Measurements from ENCODE around the gene ARHGAP33.

ARHGAP33 gene

DNA sequence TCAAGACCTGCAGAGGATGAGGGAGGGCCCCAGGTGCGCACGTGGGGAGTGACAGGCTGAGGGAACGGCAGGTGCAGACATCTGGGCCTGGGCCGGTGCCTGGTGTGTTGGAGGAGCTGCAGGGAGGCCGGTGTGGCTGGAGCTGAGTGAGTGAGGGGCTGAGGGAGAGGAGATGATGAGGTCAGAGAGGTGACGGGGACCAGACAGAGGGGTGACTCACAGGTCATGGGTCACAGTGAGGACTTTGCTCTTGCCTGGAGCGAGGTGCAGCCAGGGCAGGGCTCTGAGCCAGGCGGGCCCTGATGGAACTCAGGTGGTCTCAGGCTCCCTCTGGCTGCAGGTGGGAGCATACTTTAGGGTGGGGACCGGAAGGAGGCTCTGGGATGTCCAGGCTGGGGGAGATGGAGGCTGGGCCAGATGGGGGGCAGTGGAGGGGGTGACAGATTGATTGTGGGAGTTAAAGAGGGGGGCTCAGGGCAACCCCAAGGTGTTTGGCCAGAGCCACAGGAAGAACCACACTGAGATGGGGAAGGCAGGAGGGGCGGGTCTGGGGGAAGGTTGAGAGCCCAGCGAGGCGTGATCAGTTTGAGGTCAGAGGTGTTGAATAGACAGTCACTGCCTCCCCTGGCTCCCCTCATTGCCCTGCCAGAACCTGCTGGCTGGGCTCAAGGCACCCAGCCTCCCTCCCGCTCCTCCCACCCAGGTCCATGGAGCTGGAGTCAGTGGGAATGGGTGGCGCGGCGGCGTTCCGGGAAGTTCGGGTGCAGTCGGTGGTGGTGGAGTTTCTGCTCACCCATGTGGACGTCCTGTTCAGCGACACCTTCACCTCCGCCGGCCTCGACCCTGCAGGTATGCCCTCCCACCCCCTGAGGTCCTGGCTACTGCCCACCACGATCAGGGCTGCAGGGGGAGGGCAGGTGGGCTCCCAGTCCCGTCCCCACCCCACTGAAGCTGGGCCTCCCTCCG lies 8.4 kb downstream of the ARHGAP33 start:
- peaks cover 9% of the 10 kb centered on the region; the same call in 1 of the 2 replicates for H3K4me1 ChIP-seq (ENCODE audit: control insufficient read depth, insufficient read depth, low read length)
- no peaks in the 10 kb centered on the region for H3K36me3 ChIP-seq (ENCODE audit: control insufficient read depth, insufficient read depth, low read length)
- H3K27ac ChIP-seq (ENCODE audit: low read depth, low read length), result no peak overlapping the region
- H3K27me3 ChIP-seq (ENCODE audit: control insufficient read depth, insufficient read depth, low read length), result no peaks in the 10 kb centered on the region
- H3K9ac ChIP-seq (ENCODE audit: low read length), result no peak overlapping the region
- peak overlapping the region; percentile 71 for H3K4me3 ChIP-seq (ENCODE audit: low read depth, low read length)
- no peaks in the 10 kb centered on the region for H3K9me3 ChIP-seq (ENCODE audit: control insufficient read depth, insufficient read depth, low read depth, low read length)

DNA sequence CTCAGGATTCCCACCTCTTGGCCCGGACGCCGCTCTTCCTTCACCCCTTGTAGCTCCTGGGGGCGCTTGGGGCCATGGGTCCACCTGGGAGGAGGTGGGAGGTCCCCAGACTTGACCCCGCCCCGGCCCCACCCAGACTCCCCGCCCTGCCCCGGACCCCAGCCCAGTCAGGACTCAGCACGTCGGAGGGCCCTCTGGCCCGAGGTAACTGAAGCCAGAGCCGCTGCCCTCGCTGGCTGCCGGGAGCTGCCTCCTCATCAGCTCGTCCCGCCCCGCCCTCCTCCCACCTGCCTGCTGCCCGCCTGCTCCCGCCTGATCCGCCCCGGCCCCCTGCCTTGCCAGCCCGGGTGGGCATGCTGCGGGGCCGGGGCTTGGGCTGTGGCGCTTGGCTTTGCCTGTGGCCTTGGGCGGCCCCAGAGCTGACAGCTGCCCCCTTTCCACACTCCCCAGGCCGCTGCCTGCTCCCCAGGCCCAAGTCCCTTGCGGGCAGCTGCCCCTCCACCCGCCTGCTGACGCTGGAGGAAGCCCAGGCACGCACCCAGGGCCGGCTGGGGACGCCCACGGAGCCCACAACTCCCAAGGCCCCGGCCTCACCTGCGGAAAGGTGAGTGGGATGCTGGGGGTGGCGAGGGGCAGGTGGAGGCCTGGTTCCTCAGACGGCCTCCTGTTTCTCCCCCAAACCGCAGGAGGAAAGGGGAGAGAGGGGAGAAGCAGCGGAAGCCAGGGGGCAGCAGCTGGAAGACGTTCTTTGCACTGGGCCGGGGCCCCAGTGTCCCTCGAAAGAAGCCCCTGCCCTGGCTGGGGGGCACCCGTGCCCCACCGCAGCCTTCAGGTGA lies 9.4 kb downstream of the ARHGAP33 start:
- H3K9ac ChIP-seq (ENCODE audit: low read length), result peak overlapping the region; percentile 40
- peaks cover 9% of the 10 kb centered on the region; the same call in 1 of the 2 replicates for H3K4me1 ChIP-seq (ENCODE audit: control insufficient read depth, insufficient read depth, low read length)
- H3K4me3 ChIP-seq (ENCODE audit: low read depth, low read length), result peak overlapping the region; percentile 71
- no peak overlapping the region for H3K27ac ChIP-seq (ENCODE audit: low read depth, low read length)
- H3K9me3 ChIP-seq (ENCODE audit: control insufficient read depth, insufficient read depth, low read depth, low read length), result no peaks in the 10 kb centered on the region
- no peaks in the 10 kb centered on the region for H3K27me3 ChIP-seq (ENCODE audit: control insufficient read depth, insufficient read depth, low read length)
- H3K36me3 ChIP-seq (ENCODE audit: control insufficient read depth, insufficient read depth, low read length), result no peaks in the 10 kb centered on the region

DNA sequence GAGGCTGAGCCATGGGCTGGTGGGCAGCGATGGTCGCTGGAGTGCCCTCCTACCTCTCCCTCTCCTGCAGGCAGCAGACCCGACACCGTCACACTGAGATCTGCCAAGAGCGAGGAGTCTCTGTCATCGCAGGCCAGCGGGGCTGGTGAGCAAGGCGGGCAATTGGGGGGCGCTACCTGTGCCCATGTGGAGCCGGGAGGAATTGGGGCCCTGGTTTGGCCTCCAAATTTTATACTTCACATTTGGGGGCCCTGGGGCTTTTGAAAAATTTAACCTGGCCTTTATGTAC lies 9.9 kb downstream of the ARHGAP33 start:
- no peak overlapping the region for H3K27ac ChIP-seq (ENCODE audit: low read depth, low read length)
- H3K27me3 ChIP-seq (ENCODE audit: control insufficient read depth, insufficient read depth, low read length), result no peaks in the 10 kb centered on the region
- peak overlapping the region; percentile 71 for H3K4me3 ChIP-seq (ENCODE audit: low read depth, low read length)

DNA sequence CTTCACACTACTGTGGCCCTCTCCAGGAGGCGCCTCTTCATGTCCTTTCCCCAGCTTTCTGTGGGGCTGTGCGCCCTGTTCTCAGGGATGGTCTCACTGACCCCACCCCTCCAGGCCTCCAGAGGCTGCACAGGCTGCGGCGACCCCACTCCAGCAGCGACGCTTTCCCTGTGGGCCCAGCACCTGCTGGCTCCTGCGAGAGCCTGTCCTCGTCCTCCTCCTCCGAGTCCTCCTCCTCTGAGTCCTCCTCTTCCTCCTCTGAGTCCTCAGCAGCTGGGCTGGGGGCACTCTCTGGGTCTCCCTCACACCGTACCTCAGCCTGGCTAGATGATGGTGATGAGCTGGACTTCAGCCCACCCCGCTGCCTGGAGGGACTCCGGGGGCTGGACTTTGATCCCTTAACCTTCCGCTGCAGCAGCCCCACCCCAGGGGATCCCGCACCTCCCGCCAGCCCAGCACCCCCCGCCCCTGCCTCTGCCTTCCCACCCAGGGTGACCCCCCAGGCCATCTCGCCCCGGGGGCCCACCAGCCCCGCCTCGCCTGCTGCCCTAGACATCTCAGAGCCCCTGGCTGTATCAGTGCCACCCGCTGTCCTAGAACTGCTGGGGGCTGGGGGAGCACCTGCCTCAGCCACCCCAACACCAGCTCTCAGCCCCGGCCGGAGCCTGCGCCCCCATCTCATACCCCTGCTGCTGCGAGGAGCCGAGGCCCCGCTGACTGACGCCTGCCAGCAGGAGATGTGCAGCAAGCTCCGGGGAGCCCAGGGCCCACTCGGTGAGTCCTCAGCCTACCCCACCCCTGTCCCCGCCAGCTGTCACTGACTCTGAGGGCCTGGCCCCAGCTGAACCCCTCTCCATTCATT lies 11.2 kb downstream of the ARHGAP33 start:
- Histone ChIP-seq H3K27ac (ENCODE audit: low read depth, low read length) (no peak overlapping the region), H3K36me3 (ENCODE audit: control insufficient read depth, insufficient read depth, low read length) (no peaks in the 10 kb centered on the region), H3K9ac (ENCODE audit: low read length) (no peak overlapping the region)

More for the DNA sequence above, 9.9 kb downstream of the ARHGAP33 start:
- H3K4me1 ChIP-seq (ENCODE audit: control insufficient read depth, insufficient read depth, low read length), result peaks cover 9% of the 10 kb centered on the region; the same call in 1 of the 2 replicates
- H3K9ac ChIP-seq (ENCODE audit: low read length), result peak overlapping the region; percentile 40
- H3K9me3 ChIP-seq (ENCODE audit: control insufficient read depth, insufficient read depth, low read depth, low read length), result no peaks in the 10 kb centered on the region
- no peaks in the 10 kb centered on the region for H3K36me3 ChIP-seq (ENCODE audit: control insufficient read depth, insufficient read depth, low read length)

DNA sequence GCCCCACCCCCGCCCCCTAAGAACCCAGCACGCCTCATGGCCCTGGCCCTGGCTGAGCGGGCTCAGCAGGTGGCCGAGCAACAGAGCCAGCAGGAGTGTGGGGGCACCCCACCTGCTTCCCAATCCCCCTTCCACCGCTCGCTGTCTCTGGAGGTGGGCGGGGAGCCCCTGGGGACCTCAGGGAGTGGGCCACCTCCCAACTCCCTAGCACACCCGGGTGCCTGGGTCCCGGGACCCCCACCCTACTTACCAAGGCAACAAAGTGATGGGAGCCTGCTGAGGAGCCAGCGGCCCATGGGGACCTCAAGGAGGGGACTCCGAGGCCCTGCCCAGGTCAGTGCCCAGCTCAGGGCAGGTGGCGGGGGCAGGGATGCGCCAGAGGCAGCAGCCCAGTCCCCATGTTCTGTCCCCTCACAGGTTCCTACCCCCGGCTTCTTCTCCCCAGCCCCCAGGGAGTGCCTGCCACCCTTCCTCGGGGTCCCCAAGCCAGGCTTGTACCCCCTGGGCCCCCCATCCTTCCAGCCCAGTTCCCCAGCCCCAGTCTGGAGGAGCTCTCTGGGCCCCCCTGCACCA lies 11.9 kb downstream of the ARHGAP33 start:
- Histone ChIP-seq H3K4me3 (ENCODE audit: low read depth, low read length) (no peak overlapping the region), H3K4me1 (ENCODE audit: control insufficient read depth, insufficient read depth, low read length) (0 out of 2 replicates have a peak, but pooled peaks cover 8% of the 10 kb centered on the region), H3K9me3 (ENCODE audit: control insufficient read depth, insufficient read depth, low read depth, low read length) (no peaks in the 10 kb centered on the region), H3K9ac (ENCODE audit: low read length) (no peak overlapping the region), H3K27ac (ENCODE audit: low read depth, low read length) (no peak overlapping the region), H3K36me3 (ENCODE audit: control insufficient read depth, insufficient read depth, low read length) (no peaks in the 10 kb centered on the region), H3K27me3 (ENCODE audit: control insufficient read depth, insufficient read depth, low read length) (no peaks in the 10 kb centered on the region)

More for the DNA sequence above, 11.2 kb downstream of the ARHGAP33 start:
- Histone ChIP-seq H3K27me3 (ENCODE audit: control insufficient read depth, insufficient read depth, low read length) (no peaks in the 10 kb centered on the region), H3K9me3 (ENCODE audit: control insufficient read depth, insufficient read depth, low read depth, low read length) (no peaks in the 10 kb centered on the region), H3K4me1 (ENCODE audit: control insufficient read depth, insufficient read depth, low read length) (peaks cover 9% of the 10 kb centered on the region; the same call in 1 of the 2 replicates), H3K4me3 (ENCODE audit: low read depth, low read length) (no peak overlapping the region)

DNA sequence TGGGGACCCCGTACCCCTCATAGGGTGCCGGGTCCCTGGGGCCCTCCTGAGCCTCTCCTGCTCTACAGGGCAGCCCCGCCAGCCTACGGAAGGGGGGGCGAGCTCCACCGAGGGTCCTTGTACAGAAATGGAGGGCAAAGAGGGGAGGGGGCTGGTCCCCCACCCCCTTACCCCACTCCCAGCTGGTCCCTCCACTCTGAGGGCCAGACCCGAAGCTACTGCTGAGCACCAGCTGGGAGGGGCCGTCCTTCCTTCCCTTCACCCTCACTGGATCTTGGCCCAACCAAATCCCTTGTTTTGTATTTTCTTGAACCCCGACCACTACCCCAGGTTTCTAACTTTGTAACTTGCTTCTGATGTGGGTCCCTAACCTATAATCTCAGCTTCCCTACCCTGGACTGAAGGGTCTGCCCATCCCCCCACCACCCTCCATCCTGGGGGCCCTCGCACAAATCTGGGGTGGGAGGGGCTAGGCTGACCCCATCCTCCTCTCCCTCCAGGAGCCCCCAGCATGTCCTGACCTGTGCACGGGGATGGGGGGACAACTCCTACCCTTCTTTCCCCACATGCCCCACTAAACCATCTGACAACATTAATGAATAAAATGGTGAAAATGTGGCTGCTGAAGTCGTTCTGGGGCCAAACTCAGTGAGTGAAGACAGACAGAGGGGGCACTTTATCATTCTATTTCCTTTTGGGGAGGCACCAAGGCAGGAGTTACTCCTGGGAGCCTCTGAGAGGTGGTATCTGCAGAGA lies 13.0 kb downstream of the ARHGAP33 start:
- 0 out of 2 replicates have a peak, but pooled peaks cover 7% of the 10 kb centered on the region for H3K4me1 ChIP-seq (ENCODE audit: control insufficient read depth, insufficient read depth, low read length)
- H3K4me3 ChIP-seq (ENCODE audit: low read depth, low read length), result no peak overlapping the region
- H3K27me3 ChIP-seq (ENCODE audit: control insufficient read depth, insufficient read depth, low read length), result no peaks in the 10 kb centered on the region
- no peak overlapping the region for H3K27ac ChIP-seq (ENCODE audit: low read depth, low read length)
- H3K9ac ChIP-seq (ENCODE audit: low read length), result no peak overlapping the region
- H3K9me3 ChIP-seq (ENCODE audit: control insufficient read depth, insufficient read depth, low read depth, low read length), result no peaks in the 10 kb centered on the region
- H3K36me3 ChIP-seq (ENCODE audit: control insufficient read depth, insufficient read depth, low read length), result no peaks in the 10 kb centered on the region

DNA sequence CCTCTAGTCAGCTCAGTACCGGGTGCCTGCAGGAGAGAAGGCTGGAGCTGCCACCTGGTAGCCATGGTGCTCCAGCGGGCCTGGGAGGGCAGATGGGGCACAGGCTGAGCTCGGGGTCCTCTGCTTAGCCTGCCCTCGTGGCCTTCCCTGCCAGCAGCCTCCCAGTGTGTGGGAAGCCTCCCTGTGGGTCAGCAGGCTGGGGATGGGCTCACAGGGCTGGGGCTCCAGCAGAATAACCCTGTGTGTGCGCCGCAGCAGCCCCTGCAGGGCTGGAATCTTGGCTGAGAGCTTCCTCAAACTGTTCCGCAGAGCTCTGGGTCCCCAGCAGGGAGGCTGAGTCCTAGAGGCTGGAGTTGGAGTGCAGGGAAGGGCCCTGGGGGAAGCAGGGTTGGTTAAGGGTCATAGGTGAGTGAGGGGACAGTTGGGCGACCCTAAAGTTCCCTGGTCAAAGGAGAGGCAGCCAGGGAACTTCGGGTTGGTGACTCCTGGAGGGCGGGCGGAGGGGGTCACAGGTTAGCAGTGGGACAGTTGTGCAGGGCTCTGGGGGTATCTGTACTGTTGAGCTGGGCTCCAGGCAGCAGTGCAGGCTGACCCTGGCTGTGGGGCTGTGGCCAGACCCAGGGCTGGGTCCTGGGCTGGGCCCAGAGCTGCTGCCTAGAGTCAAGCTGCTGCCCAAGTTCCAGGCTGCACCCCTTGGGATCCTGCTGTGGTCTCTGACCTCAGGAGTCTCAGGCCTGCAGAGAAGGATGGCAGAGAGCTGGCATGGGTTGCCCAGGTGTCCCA lies 14.0 kb downstream of the ARHGAP33 start:
- Histone ChIP-seq H3K4me1 (ENCODE audit: control insufficient read depth, insufficient read depth, low read length) (0 out of 2 replicates have a peak, but pooled peaks cover 5% of the 10 kb centered on the region), H3K36me3 (ENCODE audit: control insufficient read depth, insufficient read depth, low read length) (no peaks in the 10 kb centered on the region), H3K27ac (ENCODE audit: low read depth, low read length) (no peak overlapping the region), H3K9me3 (ENCODE audit: control insufficient read depth, insufficient read depth, low read depth, low read length) (no peaks in the 10 kb centered on the region), H3K9ac (ENCODE audit: low read length) (no peak overlapping the region), H3K27me3 (ENCODE audit: control insufficient read depth, insufficient read depth, low read length) (no peaks in the 10 kb centered on the region), H3K4me3 (ENCODE audit: low read depth, low read length) (no peak overlapping the region)

DNA sequence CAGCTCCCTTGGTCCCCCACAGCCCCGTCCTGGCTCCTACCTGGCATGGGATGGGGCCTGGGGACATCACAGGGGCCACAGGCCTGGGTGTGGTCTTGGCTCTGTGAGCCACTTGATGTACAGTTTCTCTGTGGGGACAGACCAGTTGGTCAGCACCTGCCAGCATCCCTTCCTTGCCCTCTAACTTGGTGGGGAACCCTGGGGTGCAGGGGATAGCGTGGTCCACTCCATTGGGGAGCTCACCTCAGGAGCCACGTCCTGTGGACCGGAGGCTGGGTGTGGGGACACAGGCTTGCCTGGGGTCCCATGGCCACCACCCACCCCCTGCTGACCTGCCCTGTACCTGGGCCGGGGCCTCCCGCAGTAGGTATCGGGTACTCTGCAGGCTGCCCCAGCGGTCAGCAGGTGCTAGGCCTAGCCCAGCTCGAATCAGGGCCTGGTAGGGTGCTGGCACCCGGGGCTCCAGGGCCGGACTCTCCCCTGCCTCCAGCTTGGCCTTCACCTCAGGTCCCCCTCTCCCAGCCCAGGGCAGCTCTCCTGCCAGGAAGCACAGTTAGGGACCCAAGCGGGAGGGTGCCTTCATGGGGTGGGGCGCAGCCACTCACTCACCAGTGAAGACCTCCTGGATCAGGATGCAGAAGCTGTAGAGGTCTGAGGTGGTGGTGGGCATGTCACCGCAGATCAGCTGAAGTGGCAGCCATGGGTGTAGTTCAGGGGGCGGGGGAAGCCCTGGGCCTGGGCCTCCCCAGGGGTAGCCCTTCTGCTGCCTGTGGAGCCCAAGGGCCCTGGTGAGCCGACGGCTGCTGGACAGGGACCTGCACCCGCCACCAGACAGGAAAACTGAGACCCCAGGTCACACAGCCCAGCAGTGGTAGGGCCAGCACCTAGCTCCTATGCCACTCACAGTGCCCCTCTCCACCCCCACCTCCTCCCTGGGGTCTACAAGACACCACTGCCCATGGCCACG lies 14.9 kb downstream of the ARHGAP33 start:
- Histone ChIP-seq H3K4me1 (ENCODE audit: control insufficient read depth, insufficient read depth, low read length) (0 out of 2 replicates have a peak, but pooled peaks cover 3% of the 10 kb centered on the region), H3K9me3 (ENCODE audit: control insufficient read depth, insufficient read depth, low read depth, low read length) (no peaks in the 10 kb centered on the region), H3K36me3 (ENCODE audit: control insufficient read depth, insufficient read depth, low read length) (no peaks in the 10 kb centered on the region), H3K27ac (ENCODE audit: low read depth, low read length) (no peak overlapping the region), H3K27me3 (ENCODE audit: control insufficient read depth, insufficient read depth, low read length) (no peaks in the 10 kb centered on the region), H3K4me3 (ENCODE audit: low read depth, low read length) (no peak overlapping the region), H3K9ac (ENCODE audit: low read length) (no peak overlapping the region)

Data from HUES6 (cell line).